Right lobe of liver (tissue), 6 donors: ENCODE measurements around the gene ARSG. TPM values are rescaled to one million over a fixed set of nuclear protein-coding genes. Genes with fewer than 3 reads are reported as not detected.

ENCODE experiments used
- ATAC-seq, 4 donors: fragments of 200-7000 bp; cut with Tn5 transposase; one replicate each; pipeline ENCODE4 v1.9.1; 2020; ENCODE audit warnings: mild to moderate bottlenecking in 4 of 4, moderate library complexity in 4 of 4
- DNase-seq, 3 donors: peaks; one replicate each; pipeline ENCODE4 v3.0.0-alpha.2; 2020
- H3K27ac ChIP-seq, 3 donors: fragments of 200-600 bp; one replicate each; pipeline ENCODE4 v1.8.0; 2022
- H3K27me3 ChIP-seq, 2 donors: fragments of 200-600 bp; one replicate each; pipeline ENCODE4 v1.8.0; 2022
- H3K36me3 ChIP-seq, 4 donors: fragments of 200-600 bp; sonication (generic) in 1 of 4; one replicate each; pipeline versions ENCODE4 v1.5.1 to v1.8.0; 2017 to 2022; ENCODE audit warnings: control low read depth in 1 of 4
- H3K4me1 ChIP-seq, 4 donors: fragments of 200-600 bp; sonication (generic) in 1 of 4; one replicate each; pipeline versions ENCODE4 v1.5.1 to v1.8.0; 2017 to 2022; ENCODE audit warnings: control low read depth in 1 of 4
- H3K4me3 ChIP-seq, 3 donors: fragments of 200-600 bp; one replicate each; pipeline ENCODE4 v1.8.0; 2022
- H3K9me3 ChIP-seq, 4 donors: fragments of 200-600 bp; sonication (generic) in 1 of 4; one replicate each; pipeline versions ENCODE4 v1.5.1 to v1.8.0; 2017 to 2022; ENCODE audit warnings: control low read depth in 1 of 4
- CTCF ChIP-seq, 4 donors: fragments of 200-600 bp in 3 of 4; fragments of 450-650 bp in 1 of 4; IDR thresholded peaks; one replicate each; pipeline versions ENCODE4 v1.5.1 to v1.8.0; 2016 to 2022; ENCODE audit warnings: antibody characterized with exemption in 4 of 4, mild to moderate bottlenecking in 2 of 4
- POLR2A ChIP-seq: fragments of 450-650 bp; IDR thresholded peaks from one replicate; pipeline ENCODE4 v1.6.1; 2017; ENCODE audit warnings: antibody characterized with exemption, mild to moderate bottlenecking
- WGBS: methylation state at CpG from one replicate; pipeline ENCODE4 v1.1.6; 2018; ENCODE audit warnings: low coverage, low lambda C conversion rate; ENCODE audit not compliant: insufficient coverage; ENCODE audit errors: missing lambda C conversion rate; 5-methylcytosine and 5-hydroxymethylcytosine counted together
- intact Hi-C, 2 donors: fragments of 100-400 bp; cut with DNase I; formaldehyde crosslinking; loops; one replicate each; pipeline versions ENCODE4 v1.11.2 to v1.14.1; 2022
- total RNA-seq, 6 experiments: library from RNA; depleted of rRNA in 2 of 6; stranded (reverse); fragments of >200 nt in 2 of 6; fragmentation: NEBNext Ultra II Directional in 3 of 6; extraction: Animal tissue kit (Norgen Biotek cat#: 25700) in 3 of 6; gene quantifications; one replicate each; pipeline versions ENCODE4 v1.1.0 to v1.2.4, GENCODE V29; 2016 to 2023
- donor health status: DM: no; HTN: yes; CAD: no.
- donor health status: DM: no; HTN: no; CAD: no.
- donor health status: DM: no; HTN: no; CAD: no.
- donor health status: DM: no; HTN: yes; CAD: no.
- donor health status: DM: no; HTN: yes; CAD: no.

Gene ARSG
- total RNA-seq, 6 experiments from 2014 or later = 1.2 to 3.3 (median 2.5) TPM

GRCh38 chr17:68459037-68459639 lies 167.8 kb downstream of the ARSG start:
- intact Hi-C loops = no loop called here
- no peaks in the 10 kb centered on the region for H3K36me3 ChIP-seq
- ATAC-seq (no peak), DNase-seq (no peak)
- no peak for TF ChIP-seq POLR2A
- no peak for TF ChIP-seq CTCF (IDR thresholded peaks at IDR 0.05)
- H3K27ac ChIP-seq = no peak overlapping the region
- H3K9me3 ChIP-seq = no peaks in the 10 kb centered on the region
- peaks cover 0 to 29% (median 2%) of the 10 kb centered on the region in 4 donors for H3K4me1 ChIP-seq
- 33% methylated on average over 1 of the region's 1 CpG for WGBS
- no peaks in the 10 kb centered on the region for H3K27me3 ChIP-seq
- peak overlapping the region in 1 of 3 donors; percentile 60 for H3K4me3 ChIP-seq

DNA sequence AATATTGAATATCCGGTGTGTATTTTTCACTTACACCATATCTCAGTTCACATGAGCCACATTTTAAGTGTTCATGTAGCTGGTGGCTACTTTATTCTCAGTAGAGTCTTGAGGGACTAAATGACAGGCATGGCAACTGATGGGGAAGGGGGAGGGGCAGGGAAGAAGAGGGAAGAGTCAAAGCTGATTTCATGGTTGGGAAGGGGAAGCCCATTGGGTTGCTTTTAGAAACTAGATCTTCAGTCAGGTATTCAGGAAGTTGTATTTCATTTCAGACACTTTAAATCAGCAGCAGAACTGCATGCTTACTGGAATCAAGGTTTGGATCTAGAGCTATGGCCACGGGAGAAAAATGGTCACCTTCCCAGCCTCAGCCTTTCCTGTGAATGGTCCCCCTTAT lies 168.9 kb downstream of the ARSG start:
- Histone ChIP-seq H3K27me3 (no peaks in the 10 kb centered on the region), H3K4me1 (peaks cover 0 to 29% (median 2%) of the 10 kb centered on the region in 4 donors), H3K27ac (no peak overlapping the region), H3K36me3 (no peaks in the 10 kb centered on the region), H3K9me3 (no peaks in the 10 kb centered on the region), H3K4me3 (no peak overlapping the region)
- WGBS = 81% methylated on average over 2 of the region's 2 CpGs
- ATAC-seq (no peak), DNase-seq (no peak)
- TF ChIP-seq CTCF (IDR thresholded peaks at IDR 0.05) = no peak
- TF ChIP-seq POLR2A = no peak
- intact Hi-C loops = loop anchor here (10.0 kb wide), 2 partner anchors 195 to 285 kb away; no protein-coding TSS in a partner anchor

GRCh38 chr17:68460715-68461114 lies 169.4 kb downstream of the ARSG start:
- intact Hi-C loops = loop anchor here (10.0 kb wide), 2 partner anchors 196 to 286 kb away; no protein-coding TSS in a partner anchor
- H3K36me3 ChIP-seq = no peaks in the 10 kb centered on the region
- no peak for ATAC-seq
- no peak for TF ChIP-seq POLR2A
- TF ChIP-seq CTCF (IDR thresholded peaks at IDR 0.05) = no peak
- DNase-seq = no peak
- no peaks in the 10 kb centered on the region for H3K27me3 ChIP-seq
- H3K4me3 ChIP-seq = no peak overlapping the region
- H3K4me1 ChIP-seq = peaks cover 0 to 29% (median 2%) of the 10 kb centered on the region in 4 donors
- no peak overlapping the region for H3K27ac ChIP-seq
- H3K9me3 ChIP-seq = no peaks in the 10 kb centered on the region

DNA sequence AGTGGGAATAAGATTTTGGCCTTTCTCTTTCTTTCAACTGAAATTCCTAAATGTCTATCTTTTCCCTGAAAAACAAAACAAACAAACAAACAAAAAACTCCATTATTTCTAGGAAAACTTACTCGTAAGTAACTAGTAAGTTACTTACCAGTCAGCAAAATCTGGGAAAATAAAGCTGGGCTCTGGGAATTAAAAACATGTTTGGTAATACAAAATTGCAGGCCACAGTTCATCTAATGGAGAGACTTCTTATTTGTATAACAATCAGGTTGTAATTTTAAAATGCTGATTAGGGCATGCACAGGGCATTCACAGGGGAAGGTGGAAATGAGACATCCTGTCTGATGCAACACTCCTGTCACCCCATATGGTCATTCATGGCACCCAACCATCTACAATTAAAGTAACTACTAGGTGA lies 169.8 kb downstream of the ARSG start:
- DNase-seq (no peak), ATAC-seq (no peak)
- Histone ChIP-seq H3K27ac (no peak overlapping the region), H3K36me3 (no peaks in the 10 kb centered on the region), H3K27me3 (no peaks in the 10 kb centered on the region), H3K4me1 (peaks cover 0 to 28% (median 2%) of the 10 kb centered on the region in 4 donors), H3K4me3 (no peak overlapping the region), H3K9me3 (no peaks in the 10 kb centered on the region)
- intact Hi-C loops = loop anchor here (10.0 kb wide), 2 partner anchors 196 to 286 kb away; no protein-coding TSS in a partner anchor
- no peak for TF ChIP-seq CTCF (IDR thresholded peaks at IDR 0.05)
- no peak for TF ChIP-seq POLR2A
- 43% methylated on average over 1 of the region's 1 CpG for WGBS
